HepG2 (cell line): Measurements from ENCODE around the gene EIF2S2. TPM values are rescaled to one million over a fixed set of nuclear protein-coding genes. Genes with fewer than 3 reads are reported as not detected.

Source experiments
- ASH2L ChIP-seq: fragments of 300-600, 200-600 bp; sonication (generic); IDR thresholded peaks from 2 replicates; pipeline ENCODE4 v1.7.0; 2017; ENCODE audit warnings: low read depth, mild to moderate bottlenecking, moderate library complexity, mixed read lengths, low read length; ENCODE audit not compliant: insufficient read length
- BORCS8-MEF2B ChIP-seq: sonication (generic); formaldehyde crosslinking; IDR thresholded peaks from 2 replicates; pipeline ENCODE4 v1.8.0; 2022; ENCODE audit warnings: mild to moderate bottlenecking, missing genetic modification reagents
- HNRNPUL1 ChIP-seq: fragments of 200-400 bp; formaldehyde crosslinking; IDR thresholded peaks from 2 replicates; pipeline ENCODE4 v1.6.1; 2017; ENCODE audit warnings: low read depth, mild to moderate bottlenecking, low read length, moderate library complexity
- KLF12 ChIP-seq: sonication (generic); formaldehyde crosslinking; IDR thresholded peaks from 2 replicates; pipeline ENCODE4 v1.4.0; 2020; ENCODE audit warnings: missing genetic modification reagents, borderline replicate concordance
- NFYB ChIP-seq: sonication (generic); formaldehyde crosslinking; IDR thresholded peaks from 2 replicates; pipeline ENCODE4 v1.4.0; 2020; ENCODE audit warnings: missing genetic modification reagents
- PTBP1 ChIP-seq: fragments of 200-400 bp; formaldehyde crosslinking; IDR thresholded peaks from 2 replicates; pipeline ENCODE4 v1.6.1; 2018; ENCODE audit warnings: low read length, low read depth; ENCODE audit not compliant: poor library complexity, severe bottlenecking
- RAD21 ChIP-seq: fragments of 450-650 bp; formaldehyde crosslinking; IDR thresholded peaks from 2 replicates; pipeline ENCODE4 v1.5.0; 2020; ENCODE audit warnings: mild to moderate bottlenecking
- SNRNP70 ChIP-seq: fragments of 200-400 bp; formaldehyde crosslinking; IDR thresholded peaks from 2 replicates; pipeline ENCODE4 v1.6.1; 2017; ENCODE audit warnings: mild to moderate bottlenecking, low read depth, low read length, moderate library complexity
- STAT5B ChIP-seq: sonication (generic); formaldehyde crosslinking; IDR thresholded peaks from 2 replicates; pipeline ENCODE4 v1.4.0; 2020; ENCODE audit warnings: missing genetic modification reagents
- TAF1 ChIP-seq: sonication (generic); formaldehyde crosslinking; IDR thresholded peaks from 2 replicates; pipeline ENCODE4 v1.4.0; 2020; ENCODE audit warnings: missing genetic modification reagents
- YEATS4 ChIP-seq: sonication (generic); formaldehyde crosslinking; IDR thresholded peaks from 2 replicates; pipeline ENCODE4 v1.4.0; 2020; ENCODE audit warnings: missing genetic modification reagents, borderline replicate concordance
- ZNF20 ChIP-seq: sonication (generic); formaldehyde crosslinking; IDR thresholded peaks from 2 replicates; pipeline ENCODE4 v1.4.0; 2020; ENCODE audit warnings: mild to moderate bottlenecking, moderate library complexity, missing genetic modification reagents
- ZNF709 ChIP-seq: sonication (generic); formaldehyde crosslinking; IDR thresholded peaks from 2 replicates; pipeline ENCODE4 v1.5.0; 2020; ENCODE audit warnings: mild to moderate bottlenecking, missing genetic modification reagents
- ZNF747 ChIP-seq: sonication (generic); formaldehyde crosslinking; IDR thresholded peaks from 2 replicates; pipeline ENCODE4 v1.8.1; 2023; ENCODE audit warnings: missing genetic modification reagents, mild to moderate bottlenecking, borderline replicate concordance
- polyA plus RNA-seq, 8 experiments: library from polyadenylated mRNA; depleted of rRNA in 3 of 8; stranded (reverse) in 7 of 8; unstranded in 1 of 8; fragments of >200 nt; fragmentation: Illumina TruSeq in 4 of 8; extraction: Trizol in 4 of 8; gene quantifications; 2 replicates each; pipeline versions ENCODE4 v1.2.1 to v1.2.3, GENCODE V29; 2011 to 2016; ENCODE audit warnings: low read depth in 4 of 8, missing spikeins in 1 of 8, mixed read lengths in 1 of 8; ENCODE audit not compliant: insufficient read depth in 1 of 8
- total RNA-seq, 5 experiments: library from RNA; depleted of rRNA; stranded (reverse); fragments of >200 nt; fragmentation: Illumina TruSeq; extraction: Trizol; gene quantifications; 2 replicates each; pipeline ENCODE4 v1.2.3, GENCODE V29; 2016; ENCODE audit warnings: low read depth in 1 of 5
- TF ChIP-seq, protein P1 (sequence below): sonication (generic); formaldehyde crosslinking; IDR thresholded peaks from 2 replicates; pipeline ENCODE4 v1.4.0; 2020; ENCODE audit warnings: mild to moderate bottlenecking, missing genetic modification reagents, borderline replicate concordance
- TF ChIP-seq, protein P2 (sequence below): IDR thresholded peaks from 2 replicates; pipeline ENCODE4 v1.6.1; 2016; ENCODE audit warnings: low read depth, missing genetic modification reagents, missing compliant biosample characterization
- TF ChIP-seq, protein P3 (sequence below): IDR thresholded peaks from 2 replicates; pipeline ENCODE4 v1.6.1; 2016
- TF ChIP-seq, protein P4 (sequence below): sonication (generic); formaldehyde crosslinking; IDR thresholded peaks from 2 replicates; pipeline ENCODE4 v1.4.0; 2020; ENCODE audit warnings: mild to moderate bottlenecking, missing genetic modification reagents

Gene EIF2S2
- total and polyA plus RNA-seq, 2 of the 13 experiments (the other 11 are each of a cell fraction or from before 2014, with no cell fraction given) = 126 to 213 TPM

DNA sequence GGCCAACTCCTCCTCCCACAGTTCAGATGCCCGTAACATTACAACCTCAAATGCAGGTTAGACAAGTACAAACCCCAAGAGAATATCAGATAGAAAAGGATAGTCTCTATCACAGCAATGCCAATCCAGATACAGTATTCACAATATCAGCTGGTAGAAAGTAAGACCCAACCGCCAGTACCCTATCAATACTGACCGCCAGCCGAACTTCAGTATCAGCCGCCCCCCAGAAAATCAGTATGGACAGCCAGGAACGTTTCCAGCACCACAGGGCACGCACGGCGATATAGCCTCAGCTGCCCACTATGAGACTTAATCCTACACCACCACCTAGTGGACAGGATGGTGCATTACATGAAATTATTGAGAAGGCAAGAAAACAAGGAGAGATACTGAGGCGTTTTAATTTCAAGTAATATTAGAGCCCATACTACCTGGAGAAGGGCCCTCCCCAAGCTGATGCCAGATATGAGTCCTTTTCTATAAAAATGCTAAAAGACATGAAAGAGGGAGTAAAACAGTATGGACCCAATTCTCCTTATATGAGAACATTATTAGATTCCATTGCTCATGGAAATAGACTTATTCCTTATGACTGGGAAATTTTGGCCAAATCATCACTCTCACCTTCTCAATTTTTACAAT, 17.6 kb upstream of the EIF2S2 start (continued):
- peak; percentile 18; the same call in 1 of the 2 replicates for TF ChIP-seq TAF1
- TF ChIP-seq NFYB (CRISPR knock-in tag) = no peak
- no peak for TF ChIP-seq YEATS4 (CRISPR knock-in tag)
- TF ChIP-seq, protein P1, sequence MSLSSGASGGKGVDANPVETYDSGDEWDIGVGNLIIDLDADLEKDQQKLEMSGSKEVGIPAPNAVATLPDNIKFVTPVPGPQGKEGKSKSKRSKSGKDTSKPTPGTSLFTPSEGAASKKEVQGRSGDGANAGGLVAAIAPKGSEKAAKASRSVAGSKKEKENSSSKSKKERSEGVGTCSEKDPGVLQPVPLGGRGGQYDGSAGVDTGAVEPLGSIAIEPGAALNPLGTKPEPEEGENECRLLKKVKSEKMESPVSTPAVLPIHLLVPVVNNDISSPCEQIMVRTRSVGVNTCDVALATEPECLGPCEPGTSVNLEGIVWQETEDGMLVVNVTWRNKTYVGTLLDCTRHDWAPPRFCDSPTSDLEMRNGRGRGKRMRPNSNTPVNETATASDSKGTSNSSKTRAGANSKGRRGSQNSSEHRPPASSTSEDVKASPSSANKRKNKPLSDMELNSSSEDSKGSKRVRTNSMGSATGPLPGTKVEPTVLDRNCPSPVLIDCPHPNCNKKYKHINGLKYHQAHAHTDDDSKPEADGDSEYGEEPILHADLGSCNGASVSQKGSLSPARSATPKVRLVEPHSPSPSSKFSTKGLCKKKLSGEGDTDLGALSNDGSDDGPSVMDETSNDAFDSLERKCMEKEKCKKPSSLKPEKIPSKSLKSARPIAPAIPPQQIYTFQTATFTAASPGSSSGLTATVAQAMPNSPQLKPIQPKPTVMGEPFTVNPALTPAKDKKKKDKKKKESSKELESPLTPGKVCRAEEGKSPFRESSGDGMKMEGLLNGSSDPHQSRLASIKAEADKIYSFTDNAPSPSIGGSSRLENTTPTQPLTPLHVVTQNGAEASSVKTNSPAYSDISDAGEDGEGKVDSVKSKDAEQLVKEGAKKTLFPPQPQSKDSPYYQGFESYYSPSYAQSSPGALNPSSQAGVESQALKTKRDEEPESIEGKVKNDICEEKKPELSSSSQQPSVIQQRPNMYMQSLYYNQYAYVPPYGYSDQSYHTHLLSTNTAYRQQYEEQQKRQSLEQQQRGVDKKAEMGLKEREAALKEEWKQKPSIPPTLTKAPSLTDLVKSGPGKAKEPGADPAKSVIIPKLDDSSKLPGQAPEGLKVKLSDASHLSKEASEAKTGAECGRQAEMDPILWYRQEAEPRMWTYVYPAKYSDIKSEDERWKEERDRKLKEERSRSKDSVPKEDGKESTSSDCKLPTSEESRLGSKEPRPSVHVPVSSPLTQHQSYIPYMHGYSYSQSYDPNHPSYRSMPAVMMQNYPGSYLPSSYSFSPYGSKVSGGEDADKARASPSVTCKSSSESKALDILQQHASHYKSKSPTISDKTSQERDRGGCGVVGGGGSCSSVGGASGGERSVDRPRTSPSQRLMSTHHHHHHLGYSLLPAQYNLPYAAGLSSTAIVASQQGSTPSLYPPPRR (CRISPR knock-in tag) = no peak
- no peak for TF ChIP-seq PTBP1
- no peak for TF ChIP-seq ZNF20 (CRISPR knock-in tag)
- TF ChIP-seq, protein P2, sequence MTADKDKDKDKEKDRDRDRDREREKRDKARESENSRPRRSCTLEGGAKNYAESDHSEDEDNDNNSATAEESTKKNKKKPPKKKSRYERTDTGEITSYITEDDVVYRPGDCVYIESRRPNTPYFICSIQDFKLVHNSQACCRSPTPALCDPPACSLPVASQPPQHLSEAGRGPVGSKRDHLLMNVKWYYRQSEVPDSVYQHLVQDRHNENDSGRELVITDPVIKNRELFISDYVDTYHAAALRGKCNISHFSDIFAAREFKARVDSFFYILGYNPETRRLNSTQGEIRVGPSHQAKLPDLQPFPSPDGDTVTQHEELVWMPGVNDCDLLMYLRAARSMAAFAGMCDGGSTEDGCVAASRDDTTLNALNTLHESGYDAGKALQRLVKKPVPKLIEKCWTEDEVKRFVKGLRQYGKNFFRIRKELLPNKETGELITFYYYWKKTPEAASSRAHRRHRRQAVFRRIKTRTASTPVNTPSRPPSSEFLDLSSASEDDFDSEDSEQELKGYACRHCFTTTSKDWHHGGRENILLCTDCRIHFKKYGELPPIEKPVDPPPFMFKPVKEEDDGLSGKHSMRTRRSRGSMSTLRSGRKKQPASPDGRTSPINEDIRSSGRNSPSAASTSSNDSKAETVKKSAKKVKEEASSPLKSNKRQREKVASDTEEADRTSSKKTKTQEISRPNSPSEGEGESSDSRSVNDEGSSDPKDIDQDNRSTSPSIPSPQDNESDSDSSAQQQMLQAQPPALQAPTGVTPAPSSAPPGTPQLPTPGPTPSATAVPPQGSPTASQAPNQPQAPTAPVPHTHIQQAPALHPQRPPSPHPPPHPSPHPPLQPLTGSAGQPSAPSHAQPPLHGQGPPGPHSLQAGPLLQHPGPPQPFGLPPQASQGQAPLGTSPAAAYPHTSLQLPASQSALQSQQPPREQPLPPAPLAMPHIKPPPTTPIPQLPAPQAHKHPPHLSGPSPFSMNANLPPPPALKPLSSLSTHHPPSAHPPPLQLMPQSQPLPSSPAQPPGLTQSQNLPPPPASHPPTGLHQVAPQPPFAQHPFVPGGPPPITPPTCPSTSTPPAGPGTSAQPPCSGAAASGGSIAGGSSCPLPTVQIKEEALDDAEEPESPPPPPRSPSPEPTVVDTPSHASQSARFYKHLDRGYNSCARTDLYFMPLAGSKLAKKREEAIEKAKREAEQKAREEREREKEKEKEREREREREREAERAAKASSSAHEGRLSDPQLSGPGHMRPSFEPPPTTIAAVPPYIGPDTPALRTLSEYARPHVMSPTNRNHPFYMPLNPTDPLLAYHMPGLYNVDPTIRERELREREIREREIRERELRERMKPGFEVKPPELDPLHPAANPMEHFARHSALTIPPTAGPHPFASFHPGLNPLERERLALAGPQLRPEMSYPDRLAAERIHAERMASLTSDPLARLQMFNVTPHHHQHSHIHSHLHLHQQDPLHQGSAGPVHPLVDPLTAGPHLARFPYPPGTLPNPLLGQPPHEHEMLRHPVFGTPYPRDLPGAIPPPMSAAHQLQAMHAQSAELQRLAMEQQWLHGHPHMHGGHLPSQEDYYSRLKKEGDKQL (CRISPR knock-in tag) = no peak
- TF ChIP-seq ZNF709 = no peak
- no peak for TF ChIP-seq STAT5B (CRISPR knock-in tag)
- no peak for TF ChIP-seq ZNF747
- TF ChIP-seq, protein P3, sequence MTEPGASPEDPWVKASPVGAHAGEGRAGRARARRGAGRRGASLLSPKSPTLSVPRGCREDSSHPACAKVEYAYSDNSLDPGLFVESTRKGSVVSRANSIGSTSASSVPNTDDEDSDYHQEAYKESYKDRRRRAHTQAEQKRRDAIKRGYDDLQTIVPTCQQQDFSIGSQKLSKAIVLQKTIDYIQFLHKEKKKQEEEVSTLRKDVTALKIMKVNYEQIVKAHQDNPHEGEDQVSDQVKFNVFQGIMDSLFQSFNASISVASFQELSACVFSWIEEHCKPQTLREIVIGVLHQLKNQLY (CRISPR knock-in tag) = 0 out of 2 replicates have a peak, but pooled peaks have one; percentile 22
- peak; percentile 96 for TF ChIP-seq RAD21 (CRISPR knock-in tag)
- no peak for TF ChIP-seq BORCS8-MEF2B
- no peak for TF ChIP-seq ASH2L
- no peak for TF ChIP-seq SNRNP70
- no peak for TF ChIP-seq HNRNPUL1
- TF ChIP-seq KLF12 (CRISPR knock-in tag) = no peak
- TF ChIP-seq, protein P4, sequence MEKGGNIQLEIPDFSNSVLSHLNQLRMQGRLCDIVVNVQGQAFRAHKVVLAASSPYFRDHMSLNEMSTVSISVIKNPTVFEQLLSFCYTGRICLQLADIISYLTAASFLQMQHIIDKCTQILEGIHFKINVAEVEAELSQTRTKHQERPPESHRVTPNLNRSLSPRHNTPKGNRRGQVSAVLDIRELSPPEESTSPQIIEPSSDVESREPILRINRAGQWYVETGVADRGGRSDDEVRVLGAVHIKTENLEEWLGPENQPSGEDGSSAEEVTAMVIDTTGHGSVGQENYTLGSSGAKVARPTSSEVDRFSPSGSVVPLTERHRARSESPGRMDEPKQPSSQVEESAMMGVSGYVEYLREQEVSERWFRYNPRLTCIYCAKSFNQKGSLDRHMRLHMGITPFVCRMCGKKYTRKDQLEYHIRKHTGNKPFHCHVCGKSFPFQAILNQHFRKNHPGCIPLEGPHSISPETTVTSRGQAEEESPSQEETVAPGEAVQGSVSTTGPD = no peak
